AG09309 (cell line): ENCODE measurements around the gene F7.

Experiments used
- DNase-seq: peaks from one replicate; pipeline ENCODE4 v3.0.0-alpha.2; 2010; ENCODE audit warnings: low read depth
- H3K4me3 ChIP-seq: 2 replicates; pipeline ENCODE4 v1.5.1; 2011; ENCODE audit warnings: mild to moderate bottlenecking, low read depth, low read length, moderate library complexity; ENCODE audit not compliant: control insufficient read depth
- CTCF ChIP-seq: IDR thresholded peaks from 2 replicates; pipeline ENCODE4 v1.5.1; 2011; ENCODE audit warnings: mild to moderate bottlenecking, low read depth, low read length, inconsistent platforms; ENCODE audit not compliant: insufficient read depth, control insufficient read depth; ENCODE audit errors: missing control alignments

Gene F7

DNA sequence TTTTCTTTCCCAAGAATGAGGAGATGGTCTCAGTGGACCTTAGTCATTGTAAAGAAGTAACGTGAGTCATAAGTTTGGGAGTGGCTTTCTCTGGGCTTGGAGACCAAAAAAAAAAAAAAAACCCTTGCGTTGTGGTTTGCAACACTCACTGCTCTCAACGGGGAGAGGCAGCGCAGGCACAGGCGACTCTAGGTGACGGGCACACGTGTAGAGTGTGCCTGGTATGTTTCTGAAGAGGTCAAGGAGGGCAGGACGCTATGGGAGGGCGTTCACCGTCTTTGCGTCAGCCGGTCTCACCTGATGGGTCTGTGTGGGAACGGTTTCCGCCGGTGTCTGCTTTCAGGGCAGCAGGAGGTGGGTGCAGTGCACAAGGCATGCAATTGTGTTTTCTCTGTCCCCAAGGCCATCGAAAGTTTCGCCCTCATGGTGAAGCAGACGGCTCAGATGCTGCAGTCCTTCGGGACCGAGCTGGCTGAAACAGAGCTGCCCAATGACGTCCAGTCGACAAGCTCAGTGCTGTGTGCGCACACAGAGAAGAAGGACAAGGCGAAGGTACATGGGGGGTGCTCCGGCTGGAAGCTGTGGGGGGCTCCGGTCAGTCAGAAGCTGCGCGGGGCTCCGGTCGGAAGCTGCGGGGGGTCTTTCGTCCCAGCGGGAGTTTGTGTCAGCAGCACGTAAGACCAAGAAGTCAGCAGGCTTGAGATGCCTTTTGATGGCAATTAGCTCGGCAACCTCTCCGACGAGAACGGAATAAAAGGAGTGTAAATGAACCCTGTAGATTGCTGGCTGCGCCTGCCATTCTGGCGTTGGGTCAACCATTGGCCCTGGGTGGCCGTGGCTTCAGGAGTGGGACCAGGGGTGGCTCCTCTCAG is 40.8 kb upstream of the F7 start:
- TF ChIP-seq CTCF, result no peak
- no peak overlapping the region for H3K4me3 ChIP-seq
- DNase-seq, result peak; percentile 28

DNA sequence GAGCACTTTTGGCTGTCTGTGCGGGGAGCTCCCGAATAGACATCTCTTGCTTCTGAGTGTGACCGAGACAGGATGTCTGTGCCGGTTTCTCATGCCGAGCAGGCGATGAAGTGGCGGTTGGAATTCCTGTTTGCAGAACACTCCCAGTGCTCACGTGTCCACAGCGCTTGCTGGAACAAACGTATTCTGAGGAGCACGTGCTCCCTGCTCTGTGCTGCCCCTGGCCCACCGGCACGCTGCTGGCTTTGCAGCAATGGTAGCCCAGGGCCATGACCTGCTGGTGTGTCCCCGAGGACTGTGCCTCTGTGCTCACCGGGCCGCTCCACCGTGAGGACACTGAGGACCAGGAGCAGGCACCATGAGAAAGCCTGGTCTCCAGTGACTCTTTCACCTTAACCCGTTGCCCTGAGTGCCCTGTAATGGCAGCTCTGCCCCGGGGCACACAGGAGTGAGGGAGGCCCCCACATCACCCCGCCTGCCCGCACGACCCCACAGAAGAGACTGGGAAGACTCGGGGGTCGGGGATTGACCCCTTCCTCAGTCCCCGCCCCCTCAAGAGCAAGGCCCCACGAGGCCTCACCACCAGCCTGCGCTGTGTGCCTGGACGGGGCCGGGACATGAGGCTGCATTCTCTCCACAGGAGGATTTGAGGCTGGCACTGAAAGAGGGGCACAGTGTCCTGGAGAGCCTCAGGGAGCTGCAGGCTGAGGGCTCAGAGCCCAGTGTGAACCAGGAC is 40.0 kb upstream of the F7 start:
- H3K4me3 ChIP-seq, result no peak overlapping the region
- no peak for DNase-seq
- TF ChIP-seq CTCF, result no peak

GRCh38 chr13:113066142-113066455 is 39.5 kb upstream of the F7 start:
- TF ChIP-seq CTCF, result no peak
- DNase-seq, result no peak
- H3K4me3 ChIP-seq, result no peak overlapping the region

DNA sequence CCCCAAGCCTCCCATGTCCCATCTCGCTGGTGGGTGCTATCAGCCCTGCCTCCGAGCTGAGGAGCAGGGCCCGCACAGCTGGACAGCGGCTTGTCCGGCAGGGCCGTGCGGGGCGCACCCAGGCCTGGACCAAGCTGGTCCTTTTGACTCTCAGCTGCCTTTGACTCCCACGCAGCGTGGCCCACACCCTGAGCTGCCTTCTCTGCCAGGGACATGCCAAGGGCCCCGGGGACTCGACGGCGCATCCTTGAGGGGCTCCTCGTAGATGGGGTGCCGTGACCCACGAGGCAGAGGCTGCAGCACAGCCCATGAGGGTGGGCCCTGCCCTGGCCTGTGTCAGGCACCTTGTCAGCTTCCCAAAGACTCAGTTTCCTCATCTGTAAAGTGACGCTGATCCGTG is 38.8 kb upstream of the F7 start:
- no peak for TF ChIP-seq CTCF
- H3K4me3 ChIP-seq, result no peak overlapping the region
- no peak for DNase-seq

- TF ChIP-seq CTCF, result no peak
- H3K4me3 ChIP-seq, result no peak overlapping the region
- no peak for DNase-seq
Measured at GRCh38 chr13:113069861-113070805, 35.5 kb upstream of the F7 start.

DNA sequence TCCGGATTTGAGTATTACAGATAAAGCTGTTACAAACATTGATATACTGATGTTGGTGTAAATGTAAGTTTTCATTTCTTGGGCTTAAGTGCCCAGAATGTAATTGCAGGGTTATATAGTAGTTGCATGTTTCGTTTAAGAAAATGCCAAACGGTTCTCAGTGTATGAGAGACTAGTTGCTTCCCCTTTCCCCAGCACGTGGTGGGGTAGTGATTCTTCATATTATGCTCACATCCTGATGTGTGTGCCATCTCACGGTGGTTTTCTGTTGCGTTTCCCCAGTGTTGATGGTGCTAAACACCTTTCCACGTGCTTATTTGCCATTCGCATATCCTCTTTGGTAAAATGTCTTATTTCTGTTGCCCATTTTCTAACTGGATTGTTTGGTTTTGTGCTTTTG is 34.7 kb upstream of the F7 start:
- H3K4me3 ChIP-seq, result no peak overlapping the region
- no peak for DNase-seq
- no peak for TF ChIP-seq CTCF
